HL-60 (cell line): ENCODE results near the gene ETV6.

Experiments used
- DNase-seq, 2 experiments: peaks; one replicate each; pipeline ENCODE4 v3.0.0-alpha.2; 2010 to 2020; ENCODE audit warnings: low read depth in 1 of 2, low spot score in 1 of 2
- H3K27ac ChIP-seq: fragments of 250-450 bp; sonication (Bioruptor Pico); replicated peaks from 2 replicates; pipeline ENCODE4 v1.5.1; 2020; ENCODE audit warnings: mild to moderate bottlenecking, moderate library complexity
- H3K27me3 ChIP-seq: fragments of 250-450 bp; sonication (Bioruptor Pico); 2 replicates; pipeline ENCODE4 v1.5.1; 2021; ENCODE audit warnings: mild to moderate bottlenecking, moderate library complexity; ENCODE audit not compliant: insufficient read depth, poor library complexity, severe bottlenecking
- H3K4me3 ChIP-seq: replicated peaks from 2 replicates; pipeline ENCODE4 v1.5.1; 2011; ENCODE audit warnings: mild to moderate bottlenecking, control low read depth, low read length; ENCODE audit not compliant: insufficient read depth
- GABPA ChIP-seq: IDR thresholded peaks from 2 replicates; pipeline ENCODE4 v1.6.1; 2012; ENCODE audit warnings: low read depth
- POLR2AphosphoS5 ChIP-seq: IDR thresholded peaks from 2 replicates; pipeline ENCODE4 v1.6.1; 2012; ENCODE audit warnings: low read depth
- SPI1 ChIP-seq: IDR thresholded peaks from 2 replicates; pipeline ENCODE4 v1.6.1; 2012; ENCODE audit warnings: low read depth, mild to moderate bottlenecking, borderline replicate concordance
- TF ChIP-seq, protein P1 (sequence below): IDR thresholded peaks from one replicate; pipeline ENCODE4 v1.5.1; 2011; ENCODE audit warnings: low read length, control low read depth, inconsistent platforms; ENCODE audit not compliant: insufficient read depth
- TF ChIP-seq, protein P2 (sequence below): IDR thresholded peaks from 2 replicates; pipeline ENCODE4 v1.6.1; 2012; ENCODE audit warnings: low read depth; ENCODE audit not compliant: insufficient replicate concordance

The ETV6 gene

DNA sequence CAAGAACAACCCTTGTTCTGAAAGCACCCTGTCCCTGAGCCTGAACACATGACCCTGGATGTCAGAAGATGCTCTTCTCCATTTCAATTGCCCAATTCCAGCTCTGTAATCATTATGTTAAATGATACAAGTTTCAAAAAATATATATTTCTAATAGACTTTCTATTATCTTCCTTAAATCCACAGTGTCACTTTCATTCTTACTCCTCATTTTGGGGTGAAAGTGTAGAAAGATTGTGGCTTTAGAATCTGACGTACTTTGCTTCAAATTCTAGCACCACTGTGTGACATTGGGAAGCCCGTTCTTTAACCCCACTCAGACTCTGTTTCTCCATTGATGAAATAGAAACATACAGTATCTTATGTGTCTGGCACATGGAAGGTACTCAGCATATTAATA is 83.2 kb downstream of the ETV6 start:
- Histone ChIP-seq H3K27me3 (no peaks in the 10 kb centered on the region), H3K4me3 (no peak overlapping the region), H3K27ac (no peak overlapping the region)
- TF ChIP-seq SPI1 (no peak), GABPA (no peak), POLR2AphosphoS5 (no peak)
- TF ChIP-seq, protein P1, sequence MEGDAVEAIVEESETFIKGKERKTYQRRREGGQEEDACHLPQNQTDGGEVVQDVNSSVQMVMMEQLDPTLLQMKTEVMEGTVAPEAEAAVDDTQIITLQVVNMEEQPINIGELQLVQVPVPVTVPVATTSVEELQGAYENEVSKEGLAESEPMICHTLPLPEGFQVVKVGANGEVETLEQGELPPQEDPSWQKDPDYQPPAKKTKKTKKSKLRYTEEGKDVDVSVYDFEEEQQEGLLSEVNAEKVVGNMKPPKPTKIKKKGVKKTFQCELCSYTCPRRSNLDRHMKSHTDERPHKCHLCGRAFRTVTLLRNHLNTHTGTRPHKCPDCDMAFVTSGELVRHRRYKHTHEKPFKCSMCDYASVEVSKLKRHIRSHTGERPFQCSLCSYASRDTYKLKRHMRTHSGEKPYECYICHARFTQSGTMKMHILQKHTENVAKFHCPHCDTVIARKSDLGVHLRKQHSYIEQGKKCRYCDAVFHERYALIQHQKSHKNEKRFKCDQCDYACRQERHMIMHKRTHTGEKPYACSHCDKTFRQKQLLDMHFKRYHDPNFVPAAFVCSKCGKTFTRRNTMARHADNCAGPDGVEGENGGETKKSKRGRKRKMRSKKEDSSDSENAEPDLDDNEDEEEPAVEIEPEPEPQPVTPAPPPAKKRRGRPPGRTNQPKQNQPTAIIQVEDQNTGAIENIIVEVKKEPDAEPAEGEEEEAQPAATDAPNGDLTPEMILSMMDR, result no peak
- TF ChIP-seq, protein P2, sequence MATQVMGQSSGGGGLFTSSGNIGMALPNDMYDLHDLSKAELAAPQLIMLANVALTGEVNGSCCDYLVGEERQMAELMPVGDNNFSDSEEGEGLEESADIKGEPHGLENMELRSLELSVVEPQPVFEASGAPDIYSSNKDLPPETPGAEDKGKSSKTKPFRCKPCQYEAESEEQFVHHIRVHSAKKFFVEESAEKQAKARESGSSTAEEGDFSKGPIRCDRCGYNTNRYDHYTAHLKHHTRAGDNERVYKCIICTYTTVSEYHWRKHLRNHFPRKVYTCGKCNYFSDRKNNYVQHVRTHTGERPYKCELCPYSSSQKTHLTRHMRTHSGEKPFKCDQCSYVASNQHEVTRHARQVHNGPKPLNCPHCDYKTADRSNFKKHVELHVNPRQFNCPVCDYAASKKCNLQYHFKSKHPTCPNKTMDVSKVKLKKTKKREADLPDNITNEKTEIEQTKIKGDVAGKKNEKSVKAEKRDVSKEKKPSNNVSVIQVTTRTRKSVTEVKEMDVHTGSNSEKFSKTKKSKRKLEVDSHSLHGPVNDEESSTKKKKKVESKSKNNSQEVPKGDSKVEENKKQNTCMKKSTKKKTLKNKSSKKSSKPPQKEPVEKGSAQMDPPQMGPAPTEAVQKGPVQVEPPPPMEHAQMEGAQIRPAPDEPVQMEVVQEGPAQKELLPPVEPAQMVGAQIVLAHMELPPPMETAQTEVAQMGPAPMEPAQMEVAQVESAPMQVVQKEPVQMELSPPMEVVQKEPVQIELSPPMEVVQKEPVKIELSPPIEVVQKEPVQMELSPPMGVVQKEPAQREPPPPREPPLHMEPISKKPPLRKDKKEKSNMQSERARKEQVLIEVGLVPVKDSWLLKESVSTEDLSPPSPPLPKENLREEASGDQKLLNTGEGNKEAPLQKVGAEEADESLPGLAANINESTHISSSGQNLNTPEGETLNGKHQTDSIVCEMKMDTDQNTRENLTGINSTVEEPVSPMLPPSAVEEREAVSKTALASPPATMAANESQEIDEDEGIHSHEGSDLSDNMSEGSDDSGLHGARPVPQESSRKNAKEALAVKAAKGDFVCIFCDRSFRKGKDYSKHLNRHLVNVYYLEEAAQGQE, result no peak
- DNase-seq, result no peak

DNA sequence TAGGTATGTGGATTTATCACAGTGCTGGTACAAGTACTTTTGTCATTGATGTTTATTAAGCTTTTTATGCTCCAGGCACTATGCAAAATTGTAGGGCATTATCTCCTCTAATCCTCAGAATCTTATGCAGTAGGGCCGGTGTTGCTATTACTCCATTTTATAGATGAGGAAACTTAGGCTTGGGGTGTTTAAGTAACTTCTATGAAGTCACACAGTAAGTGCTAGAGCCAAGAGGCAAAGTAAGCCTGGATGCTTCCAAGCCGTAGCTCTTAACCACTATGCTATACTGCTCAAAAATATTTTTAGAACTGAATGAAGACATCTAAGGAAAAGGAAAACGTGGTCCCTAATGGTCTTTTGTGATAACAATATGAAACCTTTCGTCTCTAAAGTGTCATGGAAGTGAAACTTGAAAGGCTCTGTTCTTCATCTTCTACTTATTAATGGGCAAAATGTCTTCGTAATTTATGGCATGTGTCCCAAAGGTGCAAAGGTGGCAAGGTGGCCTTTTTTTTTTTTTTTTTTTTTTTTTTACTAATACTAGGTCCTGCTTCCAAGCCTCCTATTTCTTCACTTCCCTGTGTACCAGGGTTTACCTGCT is 85.2 kb downstream of the ETV6 start:
- H3K27ac ChIP-seq, result no peak overlapping the region
- no peak overlapping the region for H3K4me3 ChIP-seq
- TF ChIP-seq POLR2AphosphoS5, result no peak
- TF ChIP-seq, protein P2, result no peak
- no peak for TF ChIP-seq SPI1
- TF ChIP-seq GABPA, result no peak
- TF ChIP-seq, protein P1, result no peak
- DNase-seq, result no peak
- no peaks in the 10 kb centered on the region for H3K27me3 ChIP-seq

DNA sequence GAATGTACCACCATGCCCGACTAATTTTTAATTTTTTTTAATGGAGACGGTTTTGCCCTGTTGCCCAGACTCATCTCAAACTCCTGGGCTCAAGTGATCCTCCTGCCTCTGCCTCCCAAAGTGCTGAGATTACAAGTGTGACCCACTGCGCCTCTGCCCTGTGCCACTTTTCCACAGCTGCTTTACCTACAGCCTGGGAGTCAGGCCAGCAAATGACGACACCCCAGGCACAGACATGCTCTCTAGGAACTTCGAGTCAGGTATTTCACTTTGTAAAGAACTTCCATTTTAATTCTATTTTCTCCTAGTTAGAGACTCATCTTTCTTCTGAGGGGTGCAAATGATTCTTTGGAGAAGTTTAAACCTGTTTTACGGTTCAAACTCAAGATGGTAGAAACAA is 89.0 kb downstream of the ETV6 start:
- TF ChIP-seq, protein P1, result no peak
- TF ChIP-seq, protein P2, result no peak
- Histone ChIP-seq H3K27ac (no peak overlapping the region), H3K4me3 (no peak overlapping the region), H3K27me3 (no peaks in the 10 kb centered on the region)
- DNase-seq, result no peak
